Neural progenitor cell (in vitro differentiated cells): ENCODE measurements around the gene MARCO. TPM values are rescaled to one million over a fixed set of nuclear protein-coding genes. Genes with fewer than 3 reads are reported as not detected.

ENCODE experiments used
- DNase-seq: peaks from one replicate; pipeline ENCODE4 v3.0.0-alpha.2; 2016; ENCODE audit warnings: low spot score
- H2AFZ ChIP-seq: fragments of 200-600 bp; sonication (generic); replicated peaks from 2 replicates; pipeline ENCODE4 v1.6.1; 2016; ENCODE audit warnings: antibody characterized with exemption
- H3F3A ChIP-seq: fragments of 200-600 bp; sonication (generic); 2 replicates; pipeline ENCODE4 v1.6.1; 2016; ENCODE audit warnings: antibody characterized with exemption, low read depth
- H3K27ac ChIP-seq: fragments of 200-600 bp; sonication (generic); 2 replicates; pipeline ENCODE4 v1.5.1; 2016; ENCODE audit warnings: mild to moderate bottlenecking
- H3K27me3 ChIP-seq: fragments of 200-600 bp; sonication (generic); 2 replicates; pipeline ENCODE4 v1.6.1; 2016; ENCODE audit warnings: mild to moderate bottlenecking, moderate library complexity
- H3K36me3 ChIP-seq: fragments of 200-600 bp; sonication (generic); 2 replicates; pipeline ENCODE4 v1.5.1; 2016
- H3K4me1 ChIP-seq: fragments of 200-600 bp; sonication (generic); 2 replicates; pipeline ENCODE4 v1.6.1; 2016; ENCODE audit warnings: mixed run types
- H3K4me2 ChIP-seq: fragments of 200-600 bp; sonication (generic); 2 replicates; pipeline ENCODE4 v1.6.1; 2016
- H3K4me3 ChIP-seq: fragments of 200-600 bp; sonication (generic); 2 replicates; pipeline ENCODE4 v1.5.1; 2016
- H3K79me2 ChIP-seq: fragments of 200-600 bp; sonication (generic); 2 replicates; pipeline ENCODE4 v1.6.1; 2016; ENCODE audit warnings: low read depth
- H3K9ac ChIP-seq: fragments of 200-600 bp; sonication (generic); 2 replicates; pipeline ENCODE4 v1.6.1; 2016
- H3K9me3 ChIP-seq: fragments of 200-600 bp; sonication (generic); 2 replicates; pipeline ENCODE4 v1.5.1; 2016; ENCODE audit warnings: low read depth
- H4K20me1 ChIP-seq: fragments of 200-600 bp; sonication (generic); 2 replicates; pipeline ENCODE4 v1.6.1; 2016; ENCODE audit warnings: low read depth
- H3K27ac Mint-ChIP-seq: 3 replicates; pipeline ENCODE4 v1.8.0; 2021; ENCODE audit warnings: mixed read lengths
- H3K27me3 Mint-ChIP-seq: 2 replicates; pipeline ENCODE4 v1.8.0; 2022; ENCODE audit warnings: low read depth, mild to moderate bottlenecking, inconsistent platforms, moderate library complexity, mixed read lengths; ENCODE audit not compliant: insufficient read depth
- H3K36me3 Mint-ChIP-seq: 3 replicates; pipeline ENCODE4 v1.8.0; 2021; ENCODE audit warnings: mixed read lengths
- H3K4me1 Mint-ChIP-seq: 3 replicates; pipeline ENCODE4 v1.8.0; 2021; ENCODE audit warnings: mixed read lengths
- H3K4me3 Mint-ChIP-seq: 3 replicates; pipeline ENCODE4 v1.8.0; 2021; ENCODE audit warnings: mild to moderate bottlenecking, moderate library complexity, mixed read lengths
- H3K9me3 Mint-ChIP-seq: 3 replicates; pipeline ENCODE4 v1.8.0; 2020; ENCODE audit warnings: mixed read lengths
- CTCF ChIP-seq: fragments of 200-600 bp; sonication (generic); IDR thresholded peaks from 2 replicates; pipeline ENCODE4 v1.5.1; 2017; ENCODE audit warnings: antibody characterized with exemption, mild to moderate bottlenecking
- EZH2 ChIP-seq: fragments of 200-600 bp; sonication (generic); IDR thresholded peaks from 2 replicates; pipeline ENCODE4 v1.6.1; 2017; ENCODE audit warnings: antibody characterized with exemption, mild to moderate bottlenecking, moderate library complexity
- EZH2phosphoT487 ChIP-seq: fragments of 200-600 bp; sonication (generic); IDR thresholded peaks from 2 replicates; pipeline ENCODE4 v1.6.1; 2017; ENCODE audit warnings: antibody characterized with exemption
- total RNA-seq: library from RNA; depleted of rRNA; stranded (reverse); fragments of >200 nt; gene quantifications from 2 replicates; pipeline ENCODE4 v1.2.3, GENCODE V29; 2015; ENCODE audit warnings: low replicate concordance

Gene MARCO
- total RNA-seq, 1 donor from 2014 or later: not detected

GRCh38 chr2:118903029-118903351 lies 39.0 kb upstream of the MARCO start:
- Histone ChIP-seq H2AFZ (no peak overlapping the region), H3K27me3 (no peaks in the 10 kb centered on the region), H3K9me3 (no peaks in the 10 kb centered on the region), H3F3A (no peaks in the 10 kb centered on the region), H3K4me2 (no peak overlapping the region), H3K9ac (no peak overlapping the region), H3K4me3 (no peak overlapping the region), H4K20me1 (no peaks in the 10 kb centered on the region), H3K79me2 (no peaks in the 10 kb centered on the region), H3K4me1 (no peaks in the 10 kb centered on the region), H3K36me3 (no peaks in the 10 kb centered on the region), H3K27ac (no peak overlapping the region)
- TF ChIP-seq EZH2 (no peak), EZH2phosphoT487 (no peak), CTCF (no peak)
- Mint-ChIP-seq H3K27me3 (peaks cover 4% of the 10 kb centered on the region), H3K27ac (no peak overlapping the region), H3K9me3 (peaks cover 2% of the 10 kb centered on the region), H3K36me3 (no peaks in the 10 kb centered on the region), H3K4me3 (no peak overlapping the region), H3K4me1 (no peaks in the 10 kb centered on the region)
- DNase-seq: no peak

- Histone ChIP-seq H4K20me1 (no peaks in the 10 kb centered on the region), H3F3A (no peaks in the 10 kb centered on the region), H3K27ac (no peak overlapping the region), H3K9ac (no peak overlapping the region), H3K4me3 (no peak overlapping the region), H2AFZ (no peak overlapping the region), H3K36me3 (no peaks in the 10 kb centered on the region), H3K79me2 (no peaks in the 10 kb centered on the region), H3K9me3 (no peaks in the 10 kb centered on the region), H3K4me2 (no peak overlapping the region), H3K27me3 (no peaks in the 10 kb centered on the region), H3K4me1 (no peaks in the 10 kb centered on the region)
- no peaks in the 10 kb centered on the region for H3K4me1 Mint-ChIP-seq
- DNase-seq: no peak
- TF ChIP-seq CTCF (no peak), EZH2 (no peak), EZH2phosphoT487 (no peak)
- H3K36me3 Mint-ChIP-seq: no peaks in the 10 kb centered on the region
- no peak overlapping the region for H3K4me3 Mint-ChIP-seq
- H3K9me3 Mint-ChIP-seq: peaks cover 2% of the 10 kb centered on the region
- no peak overlapping the region for H3K27ac Mint-ChIP-seq
- H3K27me3 Mint-ChIP-seq: peaks cover 4% of the 10 kb centered on the region
Observed at GRCh38 chr2:118903551-118904479, 38.2 kb upstream of the MARCO start.

GRCh38 chr2:118905206-118905605 lies 36.8 kb upstream of the MARCO start:
- no peak for TF ChIP-seq EZH2
- TF ChIP-seq EZH2phosphoT487: no peak
- TF ChIP-seq CTCF: no peak
- no peak overlapping the region for H3K27ac ChIP-seq
- no peaks in the 10 kb centered on the region for H3K27me3 ChIP-seq
- H2AFZ ChIP-seq: no peak overlapping the region
- H3K79me2 ChIP-seq: no peaks in the 10 kb centered on the region
- peaks cover 2% of the 10 kb centered on the region for H3K9me3 Mint-ChIP-seq
- H3K9ac ChIP-seq: no peak overlapping the region
- DNase-seq: no peak
- H3K27ac Mint-ChIP-seq: no peak overlapping the region
- H3K9me3 ChIP-seq: no peaks in the 10 kb centered on the region
- H3K4me1 ChIP-seq: no peaks in the 10 kb centered on the region
- H3K36me3 Mint-ChIP-seq: no peaks in the 10 kb centered on the region
- H3F3A ChIP-seq: no peaks in the 10 kb centered on the region
- H4K20me1 ChIP-seq: no peaks in the 10 kb centered on the region
- peaks cover 4% of the 10 kb centered on the region for H3K27me3 Mint-ChIP-seq
- no peaks in the 10 kb centered on the region for H3K4me1 Mint-ChIP-seq
- H3K4me3 Mint-ChIP-seq: no peak overlapping the region
- H3K4me2 ChIP-seq: no peak overlapping the region
- no peaks in the 10 kb centered on the region for H3K36me3 ChIP-seq
- H3K4me3 ChIP-seq: no peak overlapping the region
